GM20431 (cell line): ENCODE data around the gene PPP2R2D.
"Not testable (repeated sequence)": the region's sequence is repeated elsewhere in the genome, so short reads cannot be mapped to it uniquely, and the experiment has no call there.

Source experiments
- in situ Hi-C: fragments of 300-500 bp; cut with MseI, MboI; formaldehyde crosslinking; loops from one replicate; pipeline ENCODE4 v1.15.0; 2020; ENCODE audit warnings: low sequenced_read_pairs; ENCODE audit not compliant: unreplicated experiment

PPP2R2D gene

GRCh38 chr10:131899695-131900349 lies 986 bp upstream of the PPP2R2D start:
- in situ Hi-C loops, result loop anchor here (25.0 kb wide), 1 partner anchor 1713 kb away; no protein-coding TSS in a partner anchor

DNA sequence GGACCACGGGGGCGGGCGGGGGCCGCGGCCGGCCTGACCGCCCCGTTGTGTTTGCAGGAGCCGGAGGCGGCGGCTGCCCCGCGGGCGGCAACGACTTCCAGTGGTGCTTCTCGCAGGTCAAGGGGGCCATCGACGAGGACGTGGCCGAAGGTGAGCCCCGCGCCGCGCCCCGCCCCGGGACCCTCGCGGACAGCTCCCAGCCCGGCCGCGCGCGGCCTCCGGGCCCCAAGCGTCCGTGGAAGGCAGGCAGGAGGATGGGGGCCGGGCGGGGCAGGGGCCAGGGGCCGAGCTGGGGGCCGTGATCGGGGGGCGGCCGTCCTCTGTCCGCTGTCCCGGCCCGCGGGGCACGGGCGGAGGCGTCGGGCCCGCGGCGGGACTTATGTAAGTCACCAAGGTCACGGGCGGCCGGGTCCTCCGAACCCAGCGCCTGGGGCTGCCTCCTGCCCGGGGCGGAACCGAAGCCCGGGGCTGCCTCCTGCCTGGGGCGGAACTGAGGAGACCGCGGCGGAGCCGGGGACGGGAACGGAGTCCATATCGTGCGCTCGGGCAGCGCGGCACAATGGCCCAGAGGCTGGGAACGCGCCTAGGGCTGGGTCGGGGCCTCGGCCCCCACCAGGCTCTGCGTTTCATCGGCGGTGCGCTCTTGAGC lies 497 bp downstream of the PPP2R2D start:
- in situ Hi-C loops, result no loop called here

GRCh38 chr10:131902211-131902610 lies 1.4 kb downstream of the PPP2R2D start:
- in situ Hi-C loops, result no loop called here

DNA sequence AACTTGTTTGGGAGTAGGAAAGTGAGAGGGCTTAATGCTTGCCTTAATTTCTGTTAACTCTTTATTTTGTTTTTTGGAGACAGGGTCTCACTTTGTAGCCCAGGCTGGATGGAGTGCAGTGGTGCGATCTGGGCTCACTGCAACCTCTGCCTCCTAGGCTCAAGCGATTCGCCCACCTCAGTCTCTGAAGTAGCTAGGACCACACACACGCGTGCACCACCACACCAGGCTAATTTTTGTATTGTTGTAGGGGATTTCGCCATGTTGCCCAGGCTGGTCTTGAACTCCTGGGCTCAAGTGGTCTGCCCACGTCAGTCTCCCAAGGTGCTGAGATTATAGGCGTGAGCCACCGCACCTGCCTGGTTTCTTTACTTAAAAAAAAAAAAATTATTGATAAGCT lies 1.9 kb downstream of the PPP2R2D start:
- in situ Hi-C loops, result no loop called here

GRCh38 chr10:131905267-131905571 lies 4.4 kb downstream of the PPP2R2D start:
- in situ Hi-C loops, result no loop called here

DNA sequence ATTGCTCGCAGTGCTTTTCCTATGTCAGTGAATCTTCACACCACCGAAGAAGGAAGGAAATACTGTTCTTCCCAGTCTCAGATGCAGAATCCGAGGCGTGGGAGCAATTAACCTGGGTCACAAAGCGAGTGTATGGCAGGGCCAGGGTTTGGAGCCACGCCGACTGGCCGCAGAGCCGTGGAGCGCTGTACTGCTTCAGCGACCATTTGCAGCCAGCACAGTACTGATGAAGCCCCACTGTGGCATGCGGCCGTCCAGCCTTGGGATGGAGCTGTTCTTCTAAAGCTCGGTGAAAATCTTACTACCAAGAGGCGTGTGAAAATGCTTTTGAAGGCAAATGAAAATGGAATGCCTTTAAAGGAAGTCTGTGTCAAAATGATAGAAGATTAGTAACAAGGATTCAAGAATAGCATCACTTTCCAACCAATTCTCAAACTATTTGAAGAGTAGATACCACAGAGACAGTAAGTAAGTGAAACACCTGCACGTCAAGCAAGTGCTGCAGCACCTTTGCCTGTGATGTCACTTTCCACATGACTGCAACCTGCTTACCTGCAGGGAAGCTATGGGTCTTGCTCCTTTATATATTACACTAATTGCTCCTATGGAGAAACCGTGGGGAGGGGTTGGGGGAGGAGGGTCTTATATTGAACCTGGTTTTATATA lies 4.9 kb downstream of the PPP2R2D start:
- in situ Hi-C loops, result no loop called here

GRCh38 chr10:131906269-131906639 lies 5.4 kb downstream of the PPP2R2D start:
- in situ Hi-C loops, result no loop called here

DNA sequence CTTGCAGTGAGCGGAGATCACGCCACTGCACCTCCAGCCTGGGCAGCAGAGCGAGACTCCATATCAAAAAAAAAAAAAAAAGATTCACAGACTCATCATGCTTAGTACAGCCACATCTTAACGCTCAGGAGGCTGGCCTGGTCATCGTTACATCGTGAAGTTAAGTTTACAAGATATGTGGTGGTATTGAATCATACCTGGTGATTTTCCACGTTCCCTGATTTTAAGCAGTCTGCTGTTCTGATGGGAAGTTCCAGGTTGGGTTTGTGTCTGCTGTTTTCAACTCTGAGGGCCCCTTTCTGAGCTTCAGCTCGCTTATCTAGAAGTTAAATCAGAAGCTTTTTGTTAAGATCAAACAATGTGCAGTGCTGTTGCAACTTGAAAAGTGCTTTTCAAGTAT lies 6.9 kb downstream of the PPP2R2D start:
- in situ Hi-C loops, result no loop called here

DNA sequence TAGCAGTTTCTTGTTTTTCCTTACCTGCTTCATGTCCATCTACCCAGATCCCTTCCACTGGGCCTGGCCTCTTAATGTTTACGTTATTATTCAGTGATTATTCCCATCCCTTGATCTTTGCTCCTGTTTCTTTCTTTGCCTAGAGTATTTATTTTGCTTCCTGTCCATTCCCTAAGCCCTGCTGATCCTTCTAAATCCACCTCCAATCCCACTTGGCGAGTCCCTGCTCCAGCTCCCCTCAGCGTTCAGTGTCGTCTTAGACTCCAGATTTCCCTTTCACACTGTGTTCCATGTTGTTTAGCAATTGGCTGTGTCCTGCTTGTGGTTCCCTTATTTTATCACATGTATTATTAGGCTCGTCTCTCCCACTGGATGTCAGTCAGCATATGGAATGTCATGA lies 7.3 kb downstream of the PPP2R2D start:
- in situ Hi-C loops, result no loop called here

GRCh38 chr10:131909014-131909808 lies 8.4 kb downstream of the PPP2R2D start:
- in situ Hi-C loops, result no loop called here

GRCh38 chr10:131909929-131910328 lies 9.1 kb downstream of the PPP2R2D start:
- in situ Hi-C loops, result no loop called here

GRCh38 chr10:131910663-131911314 lies 10.0 kb downstream of the PPP2R2D start:
- in situ Hi-C loops, result no loop called here

DNA sequence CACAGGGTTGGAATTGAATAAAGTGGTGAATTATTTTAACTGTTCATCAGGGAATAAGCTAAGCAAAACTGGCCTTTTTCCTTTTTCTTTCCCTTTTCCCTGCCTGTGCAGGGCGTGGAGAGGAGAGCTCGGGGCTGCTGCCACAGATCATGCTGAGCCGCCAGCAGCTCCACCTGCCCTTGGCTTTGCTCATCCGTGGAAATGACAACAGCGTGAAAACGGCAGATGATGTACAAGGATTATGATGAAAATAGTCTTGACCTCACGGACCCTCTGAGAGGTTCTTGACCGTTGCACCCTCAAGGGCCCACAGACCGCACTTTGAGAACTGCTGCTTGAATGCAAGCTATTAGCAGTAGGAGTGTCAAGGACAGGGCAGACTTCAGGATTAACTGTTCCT lies 10.6 kb downstream of the PPP2R2D start:
- in situ Hi-C loops, result no loop called here

GRCh38 chr10:131912620-131913019 lies 11.8 kb downstream of the PPP2R2D start:
- in situ Hi-C loops, result no loop called here

- in situ Hi-C loops, result no loop called here
Measured at GRCh38 chr10:131915484-131915883, 14.7 kb downstream of the PPP2R2D start.

GRCh38 chr10:131915990-131916766 lies 15.4 kb downstream of the PPP2R2D start:
- in situ Hi-C loops, result no loop called here

- in situ Hi-C loops, result not testable (repeated sequence)
Measured at GRCh38 chr10:131916767-131917160, 16.0 kb downstream of the PPP2R2D start.

GRCh38 chr10:131917496-131917895 lies 16.7 kb downstream of the PPP2R2D start:
- in situ Hi-C loops, result not testable (repeated sequence)

DNA sequence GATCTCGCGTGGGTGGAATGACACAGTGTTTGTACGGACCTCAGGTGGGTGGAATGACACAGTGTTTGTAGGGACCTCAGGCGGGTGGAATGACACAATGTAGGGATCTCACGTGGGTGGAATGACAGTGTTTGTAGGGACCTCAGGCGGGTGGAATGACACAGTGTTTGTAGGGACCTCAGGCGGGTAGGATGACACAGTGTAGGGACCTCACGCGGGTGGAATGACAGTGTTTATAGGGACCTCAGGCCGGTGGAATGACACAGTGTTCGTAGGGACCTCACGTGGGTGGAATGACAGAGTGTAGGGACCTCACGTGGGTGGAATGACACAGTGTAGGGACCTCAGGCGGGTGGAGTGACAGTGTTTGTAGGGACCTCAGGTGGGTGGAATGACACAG lies 18.7 kb downstream of the PPP2R2D start:
- in situ Hi-C loops, result not testable (repeated sequence)

GRCh38 chr10:131920151-131920550 lies 19.3 kb downstream of the PPP2R2D start:
- in situ Hi-C loops, result no loop called here
